Stimulated activated CD4-positive, alpha-beta T cell treated with anti-CD3 and anti-CD28 coated beads, Interleukin-1b, Interleukin-23, amount 100 ng/mL, for 1 hour (primary cell): ENCODE measurements around the gene CLDN10.
"Not testable (repeated sequence)": the region's sequence is repeated elsewhere in the genome, so short reads cannot be mapped to it uniquely, and the experiment has no call there.

Experiments used
- DNase-seq, 2 donors: peaks; one replicate each; pipeline ENCODE4 v3.0.0-alpha.2; 2020; ENCODE audit warnings: low read depth in 2 of 2

The CLDN10 gene, protein sequence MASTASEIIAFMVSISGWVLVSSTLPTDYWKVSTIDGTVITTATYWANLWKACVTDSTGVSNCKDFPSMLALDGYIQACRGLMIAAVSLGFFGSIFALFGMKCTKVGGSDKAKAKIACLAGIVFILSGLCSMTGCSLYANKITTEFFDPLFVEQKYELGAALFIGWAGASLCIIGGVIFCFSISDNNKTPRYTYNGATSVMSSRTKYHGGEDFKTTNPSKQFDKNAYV

DNA sequence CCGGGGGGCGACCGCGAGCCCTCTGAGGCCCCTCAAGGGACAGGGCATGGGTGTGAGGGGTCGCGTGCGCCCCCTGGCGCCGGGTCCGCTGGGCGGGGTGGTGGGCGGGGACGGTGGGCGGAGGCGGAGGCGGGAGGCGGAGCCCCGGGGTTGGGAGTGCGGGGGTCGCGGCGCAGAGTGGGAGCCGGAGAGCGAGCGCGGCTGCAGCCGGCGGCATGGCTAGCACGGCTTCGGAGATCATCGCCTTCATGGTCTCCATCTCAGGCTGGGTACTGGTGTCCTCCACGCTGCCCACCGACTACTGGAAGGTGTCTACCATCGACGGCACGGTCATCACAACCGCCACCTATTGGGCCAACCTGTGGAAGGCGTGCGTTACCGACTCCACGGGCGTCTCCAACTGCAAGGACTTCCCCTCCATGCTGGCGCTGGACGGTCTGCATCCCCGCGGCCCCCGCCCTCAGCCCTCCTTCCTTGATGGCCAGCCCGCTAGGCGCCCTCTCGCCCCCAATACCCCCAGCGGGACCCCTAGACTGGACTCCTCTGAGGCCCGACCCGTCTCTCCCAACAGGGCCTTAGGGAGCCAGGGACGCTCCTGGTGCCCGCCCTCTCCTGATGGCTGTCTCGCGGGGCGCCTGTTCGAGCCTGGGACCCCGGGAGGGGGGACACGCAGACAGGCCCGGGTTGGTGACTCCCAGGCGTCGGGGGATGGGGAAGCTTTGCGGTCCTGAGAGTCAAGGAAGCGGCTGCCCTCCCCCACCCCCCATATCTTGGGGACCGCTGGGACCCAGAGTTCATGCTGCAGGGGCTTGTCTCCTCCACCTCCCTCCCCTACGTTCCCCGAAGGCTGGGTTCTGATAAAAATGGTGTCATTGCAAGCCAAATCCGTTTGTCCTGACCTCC lies at the start of gene CLDN10:
TSS of gene CLDN10 (plus strand) at position 182 of the 903 bp plus-strand sequence. CDS start at position 216, 34 bp downstream.
- no peak for DNase-seq

DNA sequence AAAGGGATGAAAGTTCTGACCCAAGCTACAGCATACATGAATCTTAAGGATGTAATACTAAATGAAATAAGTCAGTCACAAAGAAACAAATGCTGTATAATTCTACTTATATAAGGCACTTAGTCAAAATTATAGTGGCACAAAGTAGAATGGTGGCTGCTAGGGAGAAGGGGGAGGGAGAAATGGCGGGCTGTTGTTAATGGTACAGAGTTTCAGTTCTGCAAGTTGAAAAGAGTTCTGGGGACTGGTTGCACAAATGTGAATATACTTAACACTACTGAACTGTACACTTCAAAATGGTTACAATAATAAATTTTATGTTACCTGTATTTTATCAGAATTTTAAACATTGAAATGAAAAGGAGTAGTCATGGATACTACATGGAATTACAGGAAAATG lies 48.9 kb upstream of the CLDN10 start:
- no peak for DNase-seq

DNA sequence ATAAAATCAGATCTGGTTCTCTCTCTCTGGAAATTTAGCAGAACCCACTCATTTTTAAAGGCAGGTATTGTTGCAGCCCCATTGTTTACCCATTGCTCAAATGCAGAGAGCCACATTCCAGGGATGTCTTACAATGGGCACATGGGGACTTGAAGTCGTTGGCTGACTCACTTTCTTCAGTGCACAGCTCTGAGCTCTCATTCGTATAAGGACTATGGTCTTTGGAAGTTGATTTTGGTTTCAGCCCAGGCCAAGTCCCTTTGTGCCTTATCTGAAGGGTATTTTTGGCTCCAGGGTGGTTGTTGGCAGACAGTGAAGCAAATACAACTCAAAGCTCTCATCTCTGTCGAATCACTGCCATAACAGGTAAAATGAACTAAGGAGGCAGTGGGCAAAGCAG lies 47.3 kb upstream of the CLDN10 start:
- no peak for DNase-seq

DNA sequence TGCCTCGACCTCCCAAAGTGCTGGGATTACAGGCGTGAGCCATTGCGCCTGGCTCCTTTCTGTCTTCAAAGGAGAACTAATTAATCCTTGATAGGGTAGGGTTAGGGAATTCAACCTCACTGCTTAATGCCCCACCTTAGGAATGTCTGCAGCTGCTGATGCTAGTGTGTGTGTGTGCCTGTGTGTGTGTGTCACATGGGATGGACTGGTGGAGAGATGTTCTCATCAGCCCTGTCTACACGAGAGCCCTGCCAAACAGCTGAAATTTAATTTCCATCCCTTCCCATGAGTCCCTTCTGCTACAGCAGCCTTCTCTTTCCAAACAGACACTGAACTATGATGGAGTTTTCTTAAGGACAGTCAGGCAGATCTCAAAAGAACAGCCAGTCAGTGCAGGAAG lies 46.5 kb upstream of the CLDN10 start:
- DNase-seq = no peak

DNA sequence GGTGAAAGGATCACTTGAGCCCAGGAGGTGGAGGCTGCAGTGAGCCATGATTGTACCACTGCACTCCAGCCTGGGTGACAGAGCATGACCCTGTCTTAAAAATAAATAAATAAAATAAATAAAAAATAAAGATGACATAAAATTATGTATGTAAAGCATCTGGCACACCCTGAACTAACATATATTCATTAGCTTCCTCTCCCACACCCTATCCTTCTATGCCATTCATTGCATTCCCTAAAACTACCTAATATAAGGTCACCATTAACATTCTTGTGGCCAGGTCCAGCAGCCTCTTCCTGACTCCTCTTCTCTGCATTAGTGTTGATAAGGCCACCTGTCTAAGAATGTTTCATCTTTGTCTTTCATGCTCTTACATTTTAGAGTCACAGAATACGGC lies 44.5 kb upstream of the CLDN10 start:
- no peak for DNase-seq

GRCh38 chr13:95508996-95509395 lies 43.5 kb upstream of the CLDN10 start:
- no peak for DNase-seq

- no peak for DNase-seq
Measured at GRCh38 chr13:95509521-95510310, 42.8 kb upstream of the CLDN10 start.

GRCh38 chr13:95510950-95511349 lies 41.6 kb upstream of the CLDN10 start:
- no peak for DNase-seq

DNA sequence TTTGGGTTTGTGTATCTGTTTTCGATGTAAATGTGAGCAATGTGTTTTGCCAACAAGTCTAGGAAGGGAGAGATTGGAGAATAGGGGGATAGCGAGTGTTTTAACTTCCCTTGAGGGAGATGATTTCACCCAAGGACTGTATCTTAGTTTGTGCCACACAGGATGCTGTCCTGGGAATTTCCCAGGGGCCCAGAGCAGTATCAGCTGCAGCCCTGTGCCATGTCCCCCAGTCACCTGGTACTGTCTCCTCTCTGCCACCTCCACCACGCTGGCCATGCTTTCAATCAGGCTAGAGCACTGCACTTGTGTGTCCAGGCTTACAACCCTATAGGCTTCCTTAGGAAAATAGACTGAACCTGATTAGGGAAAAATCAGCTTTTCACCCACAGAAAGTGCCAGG lies 40.1 kb upstream of the CLDN10 start:
- DNase-seq = no peak

DNA sequence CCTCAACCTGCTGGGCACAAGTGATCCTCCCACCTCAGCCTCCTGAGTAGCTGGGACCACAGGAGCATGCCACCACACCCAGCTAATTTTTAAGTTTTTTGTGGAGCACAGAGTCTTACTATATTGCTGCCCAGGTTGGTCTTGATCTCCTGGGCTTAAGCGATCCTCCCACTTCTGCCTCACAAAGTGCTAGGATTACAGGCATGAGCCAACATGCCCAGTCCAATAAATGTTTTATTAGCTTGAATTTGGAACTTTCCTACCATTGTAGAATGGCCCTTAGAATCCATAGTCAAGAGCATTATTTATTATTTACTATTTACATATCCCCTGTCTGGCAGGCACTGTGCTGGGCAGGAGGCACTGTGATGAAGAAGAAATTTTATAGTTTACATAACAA lies 39.6 kb upstream of the CLDN10 start:
- DNase-seq = no peak

- not testable (repeated sequence) for DNase-seq
Measured at GRCh38 chr13:95515606-95516005, 36.9 kb upstream of the CLDN10 start.

DNA sequence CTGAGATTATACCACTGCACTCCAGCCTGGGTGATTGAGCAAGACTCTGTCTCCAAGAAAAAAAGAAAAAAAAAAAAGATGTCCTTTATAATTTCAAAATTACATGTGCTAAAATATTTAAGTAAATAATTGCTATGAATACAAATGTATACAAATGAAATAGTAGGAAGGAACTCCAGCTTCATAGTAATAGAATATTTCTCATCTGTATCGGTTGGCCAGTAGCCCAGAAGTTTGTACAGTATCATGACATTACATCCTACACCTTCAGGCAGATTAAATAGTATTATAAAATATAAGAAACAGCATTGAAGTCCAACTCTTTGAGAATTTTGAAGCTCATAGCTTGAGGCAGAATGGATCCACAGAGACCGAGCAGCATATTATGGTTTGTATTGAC lies 36.5 kb upstream of the CLDN10 start:
- no peak for DNase-seq

- no peak for DNase-seq
Measured at GRCh38 chr13:95516492-95516891, 36.0 kb upstream of the CLDN10 start.

DNA sequence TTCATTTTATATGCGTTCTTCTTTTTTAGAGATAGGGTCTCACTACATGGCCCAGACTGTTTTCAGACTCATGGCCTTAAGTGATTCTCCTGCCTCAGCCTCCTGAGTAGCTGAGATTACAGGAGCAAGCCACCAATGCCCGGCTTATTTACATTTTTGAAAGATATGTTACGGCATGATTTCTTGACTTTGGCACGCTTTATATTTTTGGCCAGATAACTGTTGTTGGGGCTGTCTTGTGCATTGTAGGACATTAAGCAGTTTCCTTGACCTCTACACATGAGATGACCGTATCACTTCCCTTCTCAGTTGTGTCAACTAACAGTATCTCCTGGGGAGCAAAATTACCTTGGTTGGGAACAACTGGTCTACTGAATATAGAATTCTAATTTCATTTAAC lies 28.9 kb upstream of the CLDN10 start:
- no peak for DNase-seq

DNA sequence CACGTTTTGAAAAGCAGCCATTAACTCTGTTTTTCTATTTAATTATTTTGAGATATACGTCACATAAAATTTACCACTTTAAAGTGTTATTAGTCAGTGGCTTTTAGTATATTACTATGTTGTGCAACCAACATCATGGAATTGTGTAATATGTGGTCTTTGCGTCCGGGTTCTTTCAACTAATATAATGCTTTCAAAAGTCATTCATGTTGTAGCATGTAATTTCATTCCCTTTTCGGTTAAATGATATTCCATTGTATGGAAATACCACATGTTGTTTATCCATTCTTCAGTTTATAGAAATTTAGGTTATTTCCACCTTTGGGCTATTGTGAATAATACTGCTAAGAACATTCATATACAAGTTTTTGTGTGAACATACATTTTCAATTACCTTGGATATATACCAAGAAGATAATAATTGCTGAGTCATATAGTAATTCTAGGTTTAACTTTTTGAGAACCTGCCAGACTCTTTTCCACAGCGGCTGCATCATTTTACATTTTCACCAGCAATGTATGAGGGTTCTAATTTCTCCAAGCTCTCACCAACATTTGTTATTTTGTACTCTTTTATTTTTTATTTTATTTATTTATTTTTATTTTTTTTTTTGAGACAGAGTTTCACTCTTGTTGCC lies 28.1 kb upstream of the CLDN10 start:
- DNase-seq = no peak

GRCh38 chr13:95527955-95528354 lies 24.6 kb upstream of the CLDN10 start:
- no peak for DNase-seq

DNA sequence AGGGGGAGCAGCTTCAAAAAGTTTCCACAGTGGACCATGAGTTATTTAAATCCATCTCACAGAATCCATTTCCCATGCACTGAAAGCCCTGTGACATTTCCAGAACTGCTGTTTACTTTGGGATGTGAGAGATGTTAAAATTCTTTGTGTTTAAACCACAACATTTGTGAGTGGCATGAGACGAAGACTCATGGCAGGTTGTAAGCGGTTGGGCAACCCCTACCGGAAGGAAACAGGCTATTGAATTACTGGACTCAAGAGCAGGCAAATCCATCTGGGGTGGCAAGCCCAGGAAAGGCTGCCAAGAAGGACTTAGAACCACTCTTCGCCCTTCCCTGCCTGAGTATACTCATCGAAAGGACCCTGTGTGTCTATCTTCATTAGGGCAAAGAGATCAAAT lies 22.3 kb upstream of the CLDN10 start:
- DNase-seq = no peak

- DNase-seq = no peak
Measured at GRCh38 chr13:95533545-95534160, 18.9 kb upstream of the CLDN10 start.

DNA sequence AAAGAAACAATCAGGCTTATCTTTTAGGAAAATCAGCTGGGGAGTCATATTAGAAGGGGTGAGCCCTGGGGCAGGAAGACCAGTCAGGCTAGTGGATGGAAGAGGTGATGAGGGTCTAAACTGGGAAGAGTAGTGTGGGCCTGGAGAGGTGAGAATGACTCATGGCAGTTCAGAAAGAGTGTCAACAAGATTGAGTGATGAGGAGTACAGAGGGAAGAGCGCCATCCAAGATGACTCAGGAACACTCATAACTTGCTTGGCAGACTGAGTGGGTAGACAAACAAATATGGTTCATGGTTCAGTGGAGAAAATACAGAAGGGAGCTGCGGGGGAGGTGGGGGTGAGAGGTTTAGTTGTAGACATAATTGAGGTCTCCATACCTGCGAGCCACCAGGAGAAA lies 17.3 kb upstream of the CLDN10 start:
- DNase-seq = no peak

DNA sequence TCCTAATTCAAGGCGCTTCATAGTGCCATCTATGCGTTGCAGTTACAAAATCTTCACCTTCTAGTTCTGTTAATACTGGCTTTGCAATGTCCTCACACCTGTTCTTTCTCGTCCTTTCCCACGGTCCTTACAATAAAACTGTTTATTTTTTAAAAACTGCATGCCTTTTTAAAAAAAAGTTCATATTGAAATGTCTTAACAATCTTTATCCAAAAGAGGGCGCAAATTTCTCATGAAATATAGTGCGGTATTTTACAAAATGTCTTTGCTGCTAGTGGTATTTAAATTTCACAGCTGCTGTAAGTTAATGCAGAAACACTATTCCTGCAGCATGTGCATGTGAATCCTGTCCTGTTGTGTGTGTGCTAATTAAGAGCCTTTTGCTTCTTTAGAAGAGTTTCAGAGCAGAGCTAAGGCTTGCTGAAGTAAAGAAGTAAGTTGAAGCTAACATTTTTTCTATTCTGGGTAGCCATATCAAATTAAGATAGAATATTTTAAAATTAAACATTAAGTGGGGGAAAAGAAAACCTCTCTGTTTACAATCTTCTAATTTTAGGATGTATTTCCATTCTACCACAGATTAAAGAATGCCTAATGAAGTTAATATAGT lies 15.8 kb upstream of the CLDN10 start:
- no peak for DNase-seq

GRCh38 chr13:95540888-95541287 lies 11.6 kb upstream of the CLDN10 start:
- no peak for DNase-seq
